Adrenal gland (tissue), 5 donors: ENCODE results near the gene TNRC6B.
"Not testable (repeated sequence)": the region's sequence is repeated elsewhere in the genome, so short reads cannot be mapped to it uniquely, and the experiment has no call there.

Experiments
- POLR2A ChIP-seq, 2 donors: fragments of 450-650 bp; IDR thresholded peaks; one replicate each; pipeline ENCODE4 v1.6.1; 2017; ENCODE audit warnings: antibody characterized with exemption in 2 of 2, mild to moderate bottlenecking in 2 of 2, moderate library complexity in 1 of 2
- TF ChIP-seq, protein P1 (sequence below), 6 experiments: fragments of 450-650 bp in 4 of 6; fragments of 200-600 bp in 2 of 6; sonication (generic) in 1 of 6; IDR thresholded peaks; 1 replicate in 5 of 6; 2 replicates in 1 of 6; pipeline versions ENCODE4 v1.5.1 to v1.8.0; 2016 to 2021; ENCODE audit warnings: antibody characterized with exemption in 6 of 6, mild to moderate bottlenecking in 2 of 6, moderate library complexity in 1 of 6
- donor health status: DM: no; HTN: no; CAD: no.

DNA sequence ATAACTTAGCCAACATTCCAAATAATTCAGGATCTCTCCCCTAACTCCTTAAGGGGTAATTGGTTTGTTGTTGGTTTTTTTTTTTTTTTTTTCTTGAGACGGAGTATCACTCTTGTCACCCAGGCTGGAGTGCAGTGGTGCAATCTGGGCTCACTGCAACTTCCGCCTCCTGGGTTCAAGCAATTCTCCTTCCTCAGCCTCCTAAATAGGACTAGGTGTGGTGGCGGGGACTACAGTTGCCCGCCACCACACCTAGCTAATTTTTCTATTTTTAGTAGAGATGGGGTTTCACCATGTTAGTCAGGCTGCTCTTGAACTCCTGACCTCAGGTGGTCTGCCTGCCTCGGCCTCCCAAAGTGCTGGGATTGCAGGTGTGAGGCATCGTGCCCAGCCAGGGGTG lies 21.0 kb upstream of the TNRC6B start:
- TF ChIP-seq, protein P1, sequence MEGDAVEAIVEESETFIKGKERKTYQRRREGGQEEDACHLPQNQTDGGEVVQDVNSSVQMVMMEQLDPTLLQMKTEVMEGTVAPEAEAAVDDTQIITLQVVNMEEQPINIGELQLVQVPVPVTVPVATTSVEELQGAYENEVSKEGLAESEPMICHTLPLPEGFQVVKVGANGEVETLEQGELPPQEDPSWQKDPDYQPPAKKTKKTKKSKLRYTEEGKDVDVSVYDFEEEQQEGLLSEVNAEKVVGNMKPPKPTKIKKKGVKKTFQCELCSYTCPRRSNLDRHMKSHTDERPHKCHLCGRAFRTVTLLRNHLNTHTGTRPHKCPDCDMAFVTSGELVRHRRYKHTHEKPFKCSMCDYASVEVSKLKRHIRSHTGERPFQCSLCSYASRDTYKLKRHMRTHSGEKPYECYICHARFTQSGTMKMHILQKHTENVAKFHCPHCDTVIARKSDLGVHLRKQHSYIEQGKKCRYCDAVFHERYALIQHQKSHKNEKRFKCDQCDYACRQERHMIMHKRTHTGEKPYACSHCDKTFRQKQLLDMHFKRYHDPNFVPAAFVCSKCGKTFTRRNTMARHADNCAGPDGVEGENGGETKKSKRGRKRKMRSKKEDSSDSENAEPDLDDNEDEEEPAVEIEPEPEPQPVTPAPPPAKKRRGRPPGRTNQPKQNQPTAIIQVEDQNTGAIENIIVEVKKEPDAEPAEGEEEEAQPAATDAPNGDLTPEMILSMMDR (IDR thresholded peaks at IDR 0.05): not testable (repeated sequence)
- TF ChIP-seq POLR2A (IDR thresholded peaks at IDR 0.05): not testable (repeated sequence)
